K562 (cell line): ENCODE results near the gene INVS.

Source experiments
- GATA2 ChIP-seq: sonication (generic); formaldehyde crosslinking; IDR thresholded peaks from 2 replicates; pipeline ENCODE4 v1.4.0; 2020; ENCODE audit warnings: mild to moderate bottlenecking, missing genetic modification reagents
- JUND ChIP-seq, 2 experiments: IDR thresholded peaks; 2 replicates in 1 of 2; 3 replicates in 1 of 2; pipeline ENCODE4 v1.6.1; 2011; ENCODE audit warnings: borderline replicate concordance in 2 of 2, low read depth in 2 of 2, low read length in 2 of 2, improper control_type of control experiment in 1 of 2, missing biosample characterization in 1 of 2, missing genetic modification characterization in 1 of 2, missing genetic modification reagents in 1 of 2
- MYC ChIP-seq, 2 experiments: fragments of 250-450 bp in 1 of 2; sonication (Bioruptor Pico) in 1 of 2; IDR thresholded peaks; 2 replicates each; pipeline versions ENCODE4 v1.5.1 to v1.6.1; 2012 to 2021; ENCODE audit warnings: low read depth in 2 of 2, borderline replicate concordance in 1 of 2, improper control_type of control experiment in 1 of 2, low read length in 1 of 2, mild to moderate bottlenecking in 1 of 2, moderate library complexity in 1 of 2
- NR3C1 ChIP-seq: sonication (generic); formaldehyde crosslinking; IDR thresholded peaks from 2 replicates; pipeline ENCODE4 v1.8.1; 2022; ENCODE audit warnings: missing genetic modification reagents
- RNF219 ChIP-seq: fragments of 250-450 bp; sonication (Bioruptor Pico); IDR thresholded peaks from 2 replicates; pipeline ENCODE4 v1.5.0; 2022; ENCODE audit warnings: mild to moderate bottlenecking
- ZBTB8A ChIP-seq: fragments of 450-650 bp; IDR thresholded peaks from 2 replicates; pipeline ENCODE4 v1.6.1; 2018; ENCODE audit warnings: mild to moderate bottlenecking, moderate library complexity; ENCODE audit not compliant: partially characterized antibody

DNA sequence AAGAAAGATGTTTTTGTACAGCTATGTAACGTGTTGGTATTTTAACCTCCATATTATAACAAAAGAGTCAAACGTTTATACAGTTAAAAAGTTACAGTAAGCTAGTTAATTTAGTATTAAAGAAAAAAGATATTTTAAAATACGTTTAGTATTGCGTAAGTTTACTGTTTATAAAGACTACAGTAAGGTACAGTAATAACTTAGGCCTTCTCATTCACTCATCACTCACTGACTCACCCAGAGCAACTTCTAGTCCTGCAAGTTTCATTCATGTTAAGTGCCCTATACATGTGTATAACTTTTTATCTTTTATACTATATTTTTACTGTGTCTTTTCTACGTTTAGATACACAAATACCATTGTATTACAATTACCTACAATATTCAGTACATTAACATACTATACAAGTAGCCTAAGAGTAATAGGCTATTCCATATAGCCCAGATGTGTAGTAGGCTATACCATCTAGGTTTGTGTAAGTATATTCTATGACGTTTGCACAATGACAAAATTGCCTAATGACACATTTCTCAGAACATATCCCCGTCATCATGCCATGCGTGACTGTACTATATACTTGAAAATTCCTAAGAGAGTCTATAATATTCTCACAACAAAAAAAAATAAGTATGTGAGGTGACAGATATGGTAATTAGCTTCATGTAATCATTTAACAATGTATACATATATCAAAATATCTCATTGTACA is 34.0 kb upstream of the INVS start:
- TF ChIP-seq ZBTB8A (no peak), NR3C1 (CRISPR knock-in tag) (no peak), MYC (IDR thresholded peaks at IDR 0.05; ENCODE audit: low read depth, low read length) (no peak), MYC (CRISPR knock-in tag; IDR thresholded peaks at IDR 0.05; ENCODE audit: borderline replicate concordance, low read depth) (no peak), JUND (IDR thresholded peaks at IDR 0.05; ENCODE audit: borderline replicate concordance, low read depth, low read length) (no peak), JUND (tag; IDR thresholded peaks at IDR 0.05; ENCODE audit: borderline replicate concordance, low read depth, low read length) (no peak), RNF219 (CRISPR knock-in tag) (no peak), GATA2 (CRISPR knock-in tag) (no peak)
